Mesothelial cell of epicardium (in vitro differentiated cells): ENCODE measurements around the gene CFL1. TPM values are rescaled to one million over a fixed set of nuclear protein-coding genes. Genes with fewer than 3 reads are reported as not detected.

Experiments used
- DNase-seq, 2 experiments: peaks; one replicate each; pipeline ENCODE4 v3.0.0; 2021; ENCODE audit warnings: low spot score in 2 of 2; ENCODE audit not compliant: unreplicated experiment in 2 of 2
- H3K27ac Mint-ChIP-seq: 2 replicates; pipeline ENCODE4 v1.8.0; 2021; ENCODE audit warnings: mixed read lengths
- H3K27me3 Mint-ChIP-seq: 2 replicates; pipeline ENCODE4 v1.8.0; 2021; ENCODE audit warnings: low read depth, mixed read lengths
- H3K36me3 Mint-ChIP-seq: 2 replicates; pipeline ENCODE4 v1.8.0; 2021; ENCODE audit warnings: mixed read lengths
- H3K4me1 Mint-ChIP-seq: 2 replicates; pipeline ENCODE4 v1.8.0; 2021; ENCODE audit warnings: mixed read lengths
- H3K4me3 Mint-ChIP-seq: 2 replicates; pipeline ENCODE4 v1.8.0; 2021; ENCODE audit warnings: mild to moderate bottlenecking, moderate library complexity, mixed read lengths
- H3K9me3 Mint-ChIP-seq: 2 replicates; pipeline ENCODE4 v1.8.0; 2021; ENCODE audit warnings: mixed read lengths
- CTCF ChIP-seq: fragments of 200-600 bp; sonication (generic); IDR thresholded peaks from one replicate; pipeline ENCODE4 v1.5.0; 2021; ENCODE audit warnings: antibody characterized with exemption; ENCODE audit not compliant: unreplicated experiment
- total RNA-seq: library from RNA; stranded (reverse); gene quantifications from 3 replicates; pipeline ENCODE4 v1.2.1, GENCODE V29; 2021

CFL1 gene
- total RNA-seq, 1 donor from 2014 or later, result 736 TPM

DNA sequence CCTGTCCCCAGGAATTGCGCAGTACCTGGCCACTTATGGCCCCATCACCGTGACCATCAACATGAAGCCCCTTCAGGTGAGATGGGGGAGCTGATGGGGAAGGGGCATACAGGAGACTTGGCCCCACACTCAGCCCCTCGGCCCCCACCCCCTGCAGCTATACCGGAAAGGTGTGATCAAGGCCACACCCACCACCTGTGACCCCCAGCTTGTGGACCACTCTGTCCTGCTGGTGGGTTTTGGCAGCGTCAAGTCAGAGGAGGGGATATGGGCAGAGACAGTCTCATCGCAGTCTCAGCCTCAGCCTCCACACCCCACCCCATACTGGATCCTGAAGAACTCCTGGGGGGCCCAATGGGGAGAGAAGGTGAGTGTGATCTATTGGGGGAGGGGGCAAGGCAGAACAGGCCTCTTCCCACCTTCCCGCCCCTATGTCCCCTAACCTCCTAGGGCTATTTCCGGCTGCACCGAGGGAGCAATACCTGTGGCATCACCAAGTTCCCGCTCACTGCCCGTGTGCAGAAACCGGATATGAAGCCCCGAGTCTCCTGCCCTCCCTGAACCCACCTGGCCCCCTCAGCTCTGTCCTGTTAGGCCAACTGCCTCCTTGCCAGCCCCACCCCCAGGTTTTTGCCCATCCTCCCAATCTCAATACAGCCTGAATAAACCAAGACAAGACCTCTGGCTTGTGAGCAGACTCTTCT, 25.2 kb upstream of the CFL1 start:
- Mint-ChIP-seq H3K4me1 (peaks cover 21% of the 10 kb centered on the region), H3K27me3 (no peaks in the 10 kb centered on the region), H3K9me3 (no peaks in the 10 kb centered on the region), H3K4me3 (no peak overlapping the region), H3K27ac (no peak overlapping the region), H3K36me3 (peaks cover 16% of the 10 kb centered on the region)
- TF ChIP-seq CTCF, result no peak
- DNase-seq, result peak in 1 of 2 experiments; percentile 8

- peaks cover 16% of the 10 kb centered on the region for H3K36me3 Mint-ChIP-seq
- peak in 1 of 2 experiments; percentile 13 for DNase-seq
- no peak overlapping the region for H3K27ac Mint-ChIP-seq
- TF ChIP-seq CTCF, result no peak
- H3K27me3 Mint-ChIP-seq, result no peaks in the 10 kb centered on the region
- peaks cover 15% of the 10 kb centered on the region for H3K4me1 Mint-ChIP-seq
- no peak overlapping the region for H3K4me3 Mint-ChIP-seq
- no peaks in the 10 kb centered on the region for H3K9me3 Mint-ChIP-seq
Measured at GRCh38 chr11:65882120-65883057, 24.4 kb upstream of the CFL1 start.

GRCh38 chr11:65880844-65881421, 23.0 kb upstream of the CFL1 start:
- H3K9me3 Mint-ChIP-seq, result no peaks in the 10 kb centered on the region
- TF ChIP-seq CTCF, result no peak
- peaks cover 4% of the 10 kb centered on the region for H3K4me1 Mint-ChIP-seq
- no peak for DNase-seq
- no peaks in the 10 kb centered on the region for H3K27me3 Mint-ChIP-seq
- no peak overlapping the region for H3K27ac Mint-ChIP-seq
- no peak overlapping the region for H3K4me3 Mint-ChIP-seq
- peaks cover 9% of the 10 kb centered on the region for H3K36me3 Mint-ChIP-seq

DNA sequence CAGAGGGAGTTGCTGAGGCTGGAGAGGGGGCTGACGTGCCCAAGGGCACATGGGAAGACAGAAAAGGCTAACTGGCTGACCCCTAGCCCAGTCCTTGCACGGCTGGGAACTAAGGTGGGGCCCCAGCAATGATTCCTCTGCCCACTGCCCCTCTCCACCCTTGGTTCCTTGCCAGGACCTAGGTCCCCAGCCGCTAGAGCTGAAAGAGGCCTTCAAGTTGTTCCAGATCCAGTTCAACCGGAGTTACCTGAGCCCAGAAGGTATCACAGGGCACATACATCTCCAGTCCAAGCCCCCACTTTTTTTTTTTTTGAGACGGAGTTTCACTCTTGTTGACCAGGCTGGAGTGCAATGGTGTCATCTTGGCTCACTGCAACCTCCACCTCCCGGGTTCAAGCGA, 22.0 kb upstream of the CFL1 start:
- Mint-ChIP-seq H3K4me1 (peaks cover 4% of the 10 kb centered on the region), H3K27me3 (no peaks in the 10 kb centered on the region), H3K9me3 (no peaks in the 10 kb centered on the region), H3K4me3 (no peak overlapping the region), H3K36me3 (peaks cover 5% of the 10 kb centered on the region), H3K27ac (no peak overlapping the region)
- no peak for DNase-seq
- TF ChIP-seq CTCF, result no peak

- H3K27me3 Mint-ChIP-seq, result no peaks in the 10 kb centered on the region
- no peak for DNase-seq
- H3K4me1 Mint-ChIP-seq, result peaks cover 2% of the 10 kb centered on the region
- no peaks in the 10 kb centered on the region for H3K9me3 Mint-ChIP-seq
- H3K4me3 Mint-ChIP-seq, result no peak within 1 kb of the TSS
- TF ChIP-seq CTCF, result no peak
- H3K36me3 Mint-ChIP-seq, result peaks cover 3% of the 10 kb centered on the region
- H3K27ac Mint-ChIP-seq, result no peak within 1 kb of the TSS
Measured at GRCh38 chr11:65879617-65880016, 21.6 kb upstream of the CFL1 start, which contains the start of gene CTSW. Gene CTSW (plus strand): TSS chr11:65879837. CDS start chr11:65879855, 18 bp downstream.
